NB4 (cell line): ENCODE measurements around the gene KCTD5.

Source experiments
- MYC ChIP-seq: IDR thresholded peaks from 2 replicates; pipeline ENCODE4 v1.6.1; 2011; ENCODE audit warnings: low read depth, low read length
- POLR2A ChIP-seq: IDR thresholded peaks from 2 replicates; pipeline ENCODE4 v1.6.1; 2011; ENCODE audit warnings: mild to moderate bottlenecking; ENCODE audit not compliant: insufficient read length; ENCODE audit errors: extremely low read depth
- TF ChIP-seq, protein P1 (sequence below): IDR thresholded peaks from one replicate; pipeline ENCODE4 v1.5.1; 2012; ENCODE audit warnings: low read depth, low read length

DNA sequence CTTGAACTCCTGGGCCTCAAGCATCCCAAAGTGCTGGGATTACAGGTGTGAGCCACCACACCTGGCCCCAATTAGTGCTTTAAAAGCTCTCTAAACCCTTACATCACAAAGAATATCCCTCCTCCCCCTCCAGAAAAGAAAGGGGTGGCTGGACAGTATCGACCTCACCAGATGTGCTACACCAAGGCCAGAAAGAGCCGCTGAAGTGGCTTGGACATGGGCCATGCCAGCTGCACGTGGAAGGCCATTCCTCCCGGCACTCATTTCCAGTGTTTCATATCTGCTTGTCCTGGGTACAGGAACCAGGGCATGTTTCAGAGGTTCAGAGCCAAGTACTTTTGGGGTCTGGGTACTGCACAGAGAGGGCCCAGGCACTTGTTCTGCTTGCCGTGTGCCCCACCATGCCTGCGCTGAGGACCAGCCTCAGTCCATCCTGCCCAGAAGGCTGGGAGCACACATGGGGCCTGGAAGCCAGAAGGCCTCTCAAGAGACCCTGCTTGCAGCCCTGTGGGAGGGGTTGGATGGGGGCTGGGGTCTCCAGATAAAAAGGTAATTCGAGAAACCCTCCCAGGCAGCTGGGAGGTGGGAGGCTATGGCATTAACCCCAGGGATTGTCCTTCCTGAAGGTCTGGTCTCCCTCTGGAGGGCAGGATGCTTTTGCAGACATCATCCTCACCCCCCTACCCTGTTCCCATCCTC is 66.6 kb downstream of the KCTD5 start:
- TF ChIP-seq, protein P1, sequence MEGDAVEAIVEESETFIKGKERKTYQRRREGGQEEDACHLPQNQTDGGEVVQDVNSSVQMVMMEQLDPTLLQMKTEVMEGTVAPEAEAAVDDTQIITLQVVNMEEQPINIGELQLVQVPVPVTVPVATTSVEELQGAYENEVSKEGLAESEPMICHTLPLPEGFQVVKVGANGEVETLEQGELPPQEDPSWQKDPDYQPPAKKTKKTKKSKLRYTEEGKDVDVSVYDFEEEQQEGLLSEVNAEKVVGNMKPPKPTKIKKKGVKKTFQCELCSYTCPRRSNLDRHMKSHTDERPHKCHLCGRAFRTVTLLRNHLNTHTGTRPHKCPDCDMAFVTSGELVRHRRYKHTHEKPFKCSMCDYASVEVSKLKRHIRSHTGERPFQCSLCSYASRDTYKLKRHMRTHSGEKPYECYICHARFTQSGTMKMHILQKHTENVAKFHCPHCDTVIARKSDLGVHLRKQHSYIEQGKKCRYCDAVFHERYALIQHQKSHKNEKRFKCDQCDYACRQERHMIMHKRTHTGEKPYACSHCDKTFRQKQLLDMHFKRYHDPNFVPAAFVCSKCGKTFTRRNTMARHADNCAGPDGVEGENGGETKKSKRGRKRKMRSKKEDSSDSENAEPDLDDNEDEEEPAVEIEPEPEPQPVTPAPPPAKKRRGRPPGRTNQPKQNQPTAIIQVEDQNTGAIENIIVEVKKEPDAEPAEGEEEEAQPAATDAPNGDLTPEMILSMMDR: no peak
- TF ChIP-seq POLR2A (no peak), MYC (no peak)
